Stomach (tissue), 9 donors: ENCODE data around the gene CSMD2. TPM values are rescaled to one million over a fixed set of nuclear protein-coding genes. Genes with fewer than 3 reads are reported as not detected.
A peak's percentile ranks its signal among the peaks of the same experiment; 100 is the strongest.

Source experiments
- DNase-seq, 2 donors: peaks; one replicate each; pipeline versions ENCODE4 v3.0.0 to v3.0.0-alpha.2; 2013 to 2019
- H3K27ac ChIP-seq, 5 donors: fragments of 200-600 bp in 4 of 5; sonication (generic) in 4 of 5; one replicate each; pipeline ENCODE4 v1.5.1; 2013 to 2019; ENCODE audit warnings: mild to moderate bottlenecking in 1 of 5, moderate library complexity in 1 of 5
- H3K27me3 ChIP-seq, 3 donors: fragments of 200-600 bp; sonication (generic); one replicate each; pipeline ENCODE4 v1.5.1; 2017 to 2019; ENCODE audit warnings: mixed run types in 1 of 3
- H3K36me3 ChIP-seq, 4 donors: fragments of 200-600 bp; sonication (generic); 1 replicate in 3 of 4; 2 replicates in 1 of 4; pipeline ENCODE4 v1.5.1; 2016 to 2019
- H3K4me1 ChIP-seq, 4 donors: fragments of 200-600 bp; sonication (generic); one replicate each; pipeline ENCODE4 v1.5.1; 2016 to 2019
- H3K4me3 ChIP-seq, 4 donors: fragments of 200-600 bp; sonication (generic) in 3 of 4; one replicate each; pipeline ENCODE4 v1.5.1; 2016 to 2019; ENCODE audit warnings: mild to moderate bottlenecking in 1 of 4
- H3K9me3 ChIP-seq, 4 donors: fragments of 200-600 bp; sonication (generic); one replicate each; pipeline ENCODE4 v1.5.1; 2016 to 2019
- EP300 ChIP-seq: sonication (generic); formaldehyde crosslinking; IDR thresholded peaks from one replicate; pipeline ENCODE4 v1.6.1; 2017; ENCODE audit warnings: antibody characterized with exemption
- POLR2A ChIP-seq, 4 donors: fragments of 450-650 bp; IDR thresholded peaks; one replicate each; pipeline ENCODE4 v1.6.1; 2016; ENCODE audit warnings: antibody characterized with exemption in 4 of 4, control low read depth in 2 of 4, mild to moderate bottlenecking in 1 of 4, moderate library complexity in 1 of 4
- POLR2AphosphoS5 ChIP-seq, 3 donors: sonication (generic); formaldehyde crosslinking; IDR thresholded peaks; one replicate each; pipeline ENCODE4 v1.6.1; 2016; ENCODE audit warnings: antibody characterized with exemption in 3 of 3
- WGBS, 5 donors: extraction: QIAGEN DNeasy Blood & Tissue Kit in 3 of 5; methylation state at CpG; one replicate each; pipeline versions ENCODE4 v1.1.5 to v1.1.7; 2013 to 2018; 5-methylcytosine and 5-hydroxymethylcytosine counted together
- intact Hi-C: fragments of 100-400 bp; cut with DNase I; formaldehyde crosslinking; loops from one replicate; pipeline ENCODE4 v1.15.1; 2023; ENCODE audit warnings: low total_unique reads
- polyA plus RNA-seq, 3 donors: library from polyadenylated mRNA; stranded (reverse); fragments of 200-250 nt; gene quantifications; one replicate each; pipeline ENCODE4 v1.2.3, GENCODE V29; 2013
- total RNA-seq, 5 donors: library from RNA; depleted of rRNA; stranded (reverse); fragments of >200 nt; gene quantifications; one replicate each; pipeline versions ENCODE4 v1.1.0 to v1.2.3, GENCODE V29; 2014 to 2016
- TF ChIP-seq, protein P1 (sequence below), 7 experiments: fragments of 450-650 bp in 4 of 7; fragments of 200-600 bp in 3 of 7; sonication (generic) in 3 of 7; IDR thresholded peaks; one replicate each; pipeline ENCODE4 v1.5.1; 2016 to 2019; ENCODE audit warnings: antibody characterized with exemption in 7 of 7, control low read depth in 2 of 7, mild to moderate bottlenecking in 1 of 7
- donor health status: healthy with polysubstance abuse.
- donor health status: Bipolar disorder and iron deficiency.
- donor health status: healthy.

Gene CSMD2
- total and polyA plus RNA-seq, 8 donors = 0.10 to 3.5 (median 0.37) TPM; not detected in 1

DNA sequence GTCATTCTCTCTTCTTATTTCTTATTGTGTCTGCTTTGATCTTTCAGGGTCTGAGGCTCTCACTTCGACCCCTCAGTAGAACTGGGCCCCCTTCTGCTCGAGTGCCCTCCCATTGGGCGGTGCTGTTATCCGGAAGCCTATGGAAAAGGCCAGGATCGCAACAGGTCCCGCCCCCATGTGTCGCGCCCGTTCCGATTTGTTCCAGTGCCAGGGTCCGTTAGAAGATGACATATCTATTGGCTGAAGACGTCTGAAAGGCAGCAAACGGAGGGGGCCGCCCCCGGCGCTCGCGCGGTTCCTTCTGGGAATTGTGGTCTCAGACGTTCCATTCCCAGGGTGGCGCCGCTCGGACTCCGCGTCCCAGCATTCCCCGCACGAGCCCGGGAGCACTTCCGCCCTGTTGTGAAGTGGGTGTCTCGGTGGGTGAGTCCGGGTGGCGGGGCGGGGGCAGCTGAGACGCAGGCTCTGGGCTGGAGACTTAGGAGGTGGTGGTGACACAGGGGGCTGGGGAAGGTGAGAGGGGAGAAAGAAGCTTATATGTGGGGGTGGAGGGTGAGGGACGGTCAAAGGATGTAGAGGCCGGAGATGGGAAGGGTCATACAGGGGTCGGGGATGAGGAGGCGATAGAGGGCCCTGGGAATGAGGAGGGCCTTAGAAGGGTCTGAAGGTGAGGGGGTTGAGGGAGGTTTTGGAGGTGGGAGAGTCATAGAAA lies 692.6 kb downstream of the CSMD2 start, which contains the start of gene ZSCAN20:
ZSCAN20 (plus strand) TSS at position 377 of the 712 bp plus-strand sequence. CDS start 6,644 bp downstream, outside the sequence.
- intact Hi-C loops = no loop called here
- H3K27me3 ChIP-seq = no peaks in the 10 kb centered on the region
- H3K27ac ChIP-seq = peak within 1 kb of the TSS; percentile 34 to 84 (median 82)
- TF ChIP-seq EP300 = no peak
- peak; percentile 60 to 88 (median 80) for TF ChIP-seq POLR2AphosphoS5 (IDR thresholded peaks at IDR 0.05)
- TF ChIP-seq, protein P1, sequence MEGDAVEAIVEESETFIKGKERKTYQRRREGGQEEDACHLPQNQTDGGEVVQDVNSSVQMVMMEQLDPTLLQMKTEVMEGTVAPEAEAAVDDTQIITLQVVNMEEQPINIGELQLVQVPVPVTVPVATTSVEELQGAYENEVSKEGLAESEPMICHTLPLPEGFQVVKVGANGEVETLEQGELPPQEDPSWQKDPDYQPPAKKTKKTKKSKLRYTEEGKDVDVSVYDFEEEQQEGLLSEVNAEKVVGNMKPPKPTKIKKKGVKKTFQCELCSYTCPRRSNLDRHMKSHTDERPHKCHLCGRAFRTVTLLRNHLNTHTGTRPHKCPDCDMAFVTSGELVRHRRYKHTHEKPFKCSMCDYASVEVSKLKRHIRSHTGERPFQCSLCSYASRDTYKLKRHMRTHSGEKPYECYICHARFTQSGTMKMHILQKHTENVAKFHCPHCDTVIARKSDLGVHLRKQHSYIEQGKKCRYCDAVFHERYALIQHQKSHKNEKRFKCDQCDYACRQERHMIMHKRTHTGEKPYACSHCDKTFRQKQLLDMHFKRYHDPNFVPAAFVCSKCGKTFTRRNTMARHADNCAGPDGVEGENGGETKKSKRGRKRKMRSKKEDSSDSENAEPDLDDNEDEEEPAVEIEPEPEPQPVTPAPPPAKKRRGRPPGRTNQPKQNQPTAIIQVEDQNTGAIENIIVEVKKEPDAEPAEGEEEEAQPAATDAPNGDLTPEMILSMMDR (IDR thresholded peaks at IDR 0.05) = no peak
- TF ChIP-seq POLR2A (IDR thresholded peaks at IDR 0.05) = no peak
- H3K36me3 ChIP-seq = no peaks in the 10 kb centered on the region
- H3K4me3 ChIP-seq = peak within 1 kb of the TSS; percentile 58 to 70 (median 66)
- H3K9me3 ChIP-seq = no peaks in the 10 kb centered on the region
- peak; percentile 97 to 99 for DNase-seq
- H3K4me1 ChIP-seq = peaks cover 6 to 47% (median 31%) of the 10 kb centered on the region in 4 donors
- WGBS, 5 donors = 0 to 1% (median 1%) methylated on average over 29 to 38 of the region's 38 CpGs

DNA sequence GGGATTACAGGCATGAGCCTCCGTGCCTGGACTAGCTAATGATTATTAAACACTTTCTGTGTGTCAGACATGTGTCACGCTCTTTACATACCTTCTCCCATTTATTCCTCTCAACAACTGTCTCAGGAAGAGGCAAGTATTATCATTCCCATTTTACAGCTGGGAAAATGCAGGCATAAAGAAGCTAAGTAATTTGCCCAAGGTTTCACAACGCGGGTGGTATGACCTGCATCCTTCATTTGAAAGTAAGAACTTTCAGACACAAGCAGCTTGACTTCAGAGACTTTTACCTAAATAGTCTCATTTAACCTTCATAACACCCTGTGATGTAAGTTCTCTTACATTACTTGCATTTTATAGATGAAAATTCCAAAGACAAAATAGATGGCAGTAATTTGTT lies 693.6 kb downstream of the CSMD2 start:
- 88 to 98% (median 94%) methylated on average over 4 of the region's 4 CpGs for WGBS, 5 donors
- DNase-seq = no peak
- Histone ChIP-seq H3K27ac (peak overlapping the region in 4 of 5 donors; percentile 81 to 84 (median 83)), H3K4me1 (peaks cover 6 to 51% (median 32%) of the 10 kb centered on the region in 4 donors), H3K4me3 (no peak overlapping the region), H3K9me3 (no peaks in the 10 kb centered on the region), H3K27me3 (no peaks in the 10 kb centered on the region), H3K36me3 (no peaks in the 10 kb centered on the region)
- intact Hi-C loops = no loop called here
- TF ChIP-seq POLR2A (IDR thresholded peaks at IDR 0.05) = no peak

DNA sequence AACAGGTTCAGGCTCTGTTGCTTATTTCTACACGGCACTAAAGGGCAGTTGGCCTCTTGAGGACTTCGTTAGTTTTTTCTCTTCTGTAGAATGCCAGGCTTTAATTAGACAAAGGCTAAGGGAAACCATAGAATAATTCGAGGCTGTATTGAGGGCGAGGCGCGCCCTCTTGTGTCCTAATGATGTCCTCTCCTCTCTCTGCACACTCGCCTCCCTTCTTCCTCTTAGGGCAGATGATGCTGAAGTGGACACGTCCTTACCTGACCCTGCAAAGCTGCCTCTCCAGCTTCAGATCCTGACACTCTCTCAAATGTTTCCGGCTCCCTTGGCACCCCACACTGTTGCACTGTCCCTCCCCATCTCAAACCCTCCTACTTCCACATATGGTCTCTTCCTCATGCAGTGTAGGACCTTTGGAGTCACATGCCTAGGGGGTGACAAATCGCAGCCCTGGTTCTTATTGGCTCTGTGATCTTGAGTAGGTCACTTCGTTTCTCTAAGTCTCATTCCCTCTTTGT lies 694.5 kb downstream of the CSMD2 start:
- Histone ChIP-seq H3K4me1 (peaks cover 6 to 55% (median 35%) of the 10 kb centered on the region in 4 donors), H3K9me3 (no peaks in the 10 kb centered on the region), H3K27me3 (no peaks in the 10 kb centered on the region), H3K4me3 (no peak overlapping the region), H3K27ac (peak overlapping the region in 3 of 5 donors; percentile 81 to 84 (median 84)), H3K36me3 (no peaks in the 10 kb centered on the region)
- intact Hi-C loops = no loop called here
- peak; percentile 76 to 92 for DNase-seq
- 4 to 7% (median 6%) methylated on average over 11 of the region's 11 CpGs for WGBS, 5 donors
- TF ChIP-seq, protein P1 (IDR thresholded peaks at IDR 0.05) = peak in 5 of 7 experiments; percentile 60 to 80 (median 71)
- TF ChIP-seq EP300 (no peak), POLR2A (IDR thresholded peaks at IDR 0.05) (no peak), POLR2AphosphoS5 (IDR thresholded peaks at IDR 0.05) (peak in 2 of 3 donors; percentile 16 to 49)

DNA sequence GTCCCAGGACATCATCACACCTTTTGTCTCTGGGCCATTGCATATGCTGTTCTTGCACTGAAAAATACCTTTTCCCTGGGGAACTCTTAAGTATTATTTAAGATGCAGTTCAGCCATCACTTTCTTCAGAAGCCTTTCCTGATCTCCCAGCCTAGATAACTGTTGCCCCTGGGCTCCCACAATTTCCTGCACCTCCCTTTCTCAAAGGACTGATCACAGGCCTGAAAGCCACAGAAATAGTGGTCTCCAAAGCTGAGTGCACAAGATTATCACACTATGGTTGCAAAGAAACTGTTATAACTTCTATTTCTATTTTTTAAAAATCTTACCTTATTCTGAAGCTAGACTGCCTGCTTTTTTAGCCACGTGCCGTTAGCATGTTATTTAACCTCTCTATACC lies 695.3 kb downstream of the CSMD2 start:
- H3K4me1 ChIP-seq = peaks cover 6 to 52% (median 33%) of the 10 kb centered on the region in 4 donors
- DNase-seq = no peak

More for the DNA sequence above, 695.3 kb downstream of the CSMD2 start:
- no peaks in the 10 kb centered on the region for H3K36me3 ChIP-seq
- peak overlapping the region in 2 of 5 donors; percentile 84 for H3K27ac ChIP-seq
- H3K27me3 ChIP-seq = no peaks in the 10 kb centered on the region
- TF ChIP-seq EP300 (no peak), POLR2A (IDR thresholded peaks at IDR 0.05) (no peak), POLR2AphosphoS5 (IDR thresholded peaks at IDR 0.05) (no peak)
- TF ChIP-seq, protein P1 (IDR thresholded peaks at IDR 0.05) = no peak
- intact Hi-C loops = loop anchor here (10.0 kb wide), 2 partner anchors 105 to 175 kb away; no protein-coding TSS in a partner anchor
- H3K4me3 ChIP-seq = no peak overlapping the region
- no peaks in the 10 kb centered on the region for H3K9me3 ChIP-seq
- WGBS, 5 donors = 88 to 96% (median 92%) methylated on average over 2 of the region's 2 CpGs
